CD4-positive, alpha-beta memory T cell (primary cell): ENCODE results near the gene CREBZF. TPM values are rescaled to one million over a fixed set of nuclear protein-coding genes. Genes with fewer than 3 reads are reported as not detected.
"Not testable (repeated sequence)": the region's sequence is repeated elsewhere in the genome, so short reads cannot be mapped to it uniquely, and the experiment has no call there.

Source experiments
- CTCF ChIA-PET: fragments of 350-600 bp; sonication (Branson Sonifier 250); formaldehyde crosslinking; loops from one replicate; lab custom pipeline; 2021; ENCODE audit warnings: inconsistent platforms; ENCODE audit not compliant: partially characterized antibody; lab: Charles Lee
- POLR2A ChIA-PET: fragments of 350-600 bp; sonication (Branson Sonifier 250); formaldehyde crosslinking; loops from one replicate; lab custom pipeline; 2021; ENCODE audit not compliant: partially characterized antibody; lab: Charles Lee
- DNase-seq, 5 donors: peaks; one replicate each; pipeline versions ENCODE4 v3.0.0 to v3.0.0-alpha.2; 2020 to 2022; ENCODE audit warnings: mixed read lengths in 1 of 5
- H3K27ac ChIP-seq: one replicate; pipeline ENCODE4 v1.7.0; 2013; ENCODE audit warnings: low read depth, low read length
- H3K27me3 ChIP-seq: 2 replicates; pipeline ENCODE4 v1.7.0; 2013; ENCODE audit warnings: mild to moderate bottlenecking, low read length, moderate library complexity; ENCODE audit not compliant: insufficient read depth
- H3K36me3 ChIP-seq: 2 replicates; pipeline ENCODE4 v1.7.0; 2013; ENCODE audit warnings: mild to moderate bottlenecking, low read length, moderate library complexity; ENCODE audit not compliant: insufficient read depth
- H3K4me1 ChIP-seq: 2 replicates; pipeline ENCODE4 v1.7.0; 2013; ENCODE audit warnings: mild to moderate bottlenecking, low read length, moderate library complexity; ENCODE audit not compliant: insufficient read depth
- H3K4me3 ChIP-seq, 2 donors: one replicate each; pipeline ENCODE4 v1.7.0; 2013; ENCODE audit warnings: low read length in 2 of 2, mild to moderate bottlenecking in 1 of 2
- H3K9me3 ChIP-seq, 2 donors: one replicate each; pipeline ENCODE4 v1.7.0; 2013; ENCODE audit warnings: low read length in 2 of 2, control low read depth in 1 of 2; ENCODE audit not compliant: control insufficient read depth in 1 of 2
- H3K27ac Mint-ChIP-seq, 7 donors: one replicate each; pipeline ENCODE4 v1.8.0; 2020 to 2021; ENCODE audit warnings: mixed read lengths in 7 of 7, mild to moderate bottlenecking in 6 of 7, inconsistent platforms in 3 of 7, moderate library complexity in 3 of 7
- H3K27me3 Mint-ChIP-seq, 2 donors: one replicate each; pipeline ENCODE4 v1.8.0; 2020 to 2021; ENCODE audit warnings: mixed read lengths in 2 of 2
- H3K36me3 Mint-ChIP-seq, 2 donors: one replicate each; pipeline ENCODE4 v1.8.0; 2020 to 2021; ENCODE audit warnings: mixed read lengths in 2 of 2, inconsistent platforms in 1 of 2, mild to moderate bottlenecking in 1 of 2
- H3K4me1 Mint-ChIP-seq, 4 donors: one replicate each; pipeline ENCODE4 v1.8.0; 2020 to 2021; ENCODE audit warnings: mixed read lengths in 4 of 4, mild to moderate bottlenecking in 1 of 4
- H3K4me3 Mint-ChIP-seq, 8 donors: one replicate each; pipeline ENCODE4 v1.8.0; 2020 to 2021; ENCODE audit warnings: mixed read lengths in 8 of 8, mild to moderate bottlenecking in 7 of 8, moderate library complexity in 6 of 8, inconsistent platforms in 3 of 8
- H3K9me3 Mint-ChIP-seq, 8 donors: one replicate each; pipeline ENCODE4 v1.8.0; 2020 to 2021; ENCODE audit warnings: mixed read lengths in 8 of 8, mild to moderate bottlenecking in 5 of 8, inconsistent platforms in 3 of 8, moderate library complexity in 1 of 8
- intact Hi-C: fragments of 100-400 bp; cut with micrococcal nuclease; formaldehyde crosslinking; loops from one replicate; pipeline ENCODE4 v1.15.1; 2023
- polyA plus RNA-seq, 2 donors: library from polyadenylated mRNA; unstranded; fragments of 300-500 nt; fragmentation: Illumina TruSeq; gene quantifications; one replicate each; pipeline ENCODE4 v1.2.3, GENCODE V29; 2021
- total RNA-seq, 2 experiments: library from RNA; stranded (reverse); gene quantifications; one replicate each; pipeline ENCODE4 v1.2.3, GENCODE V29; 2021

Gene CREBZF
- total and polyA plus RNA-seq, 4 experiments from 2014 or later, result 7.6 to 105 (median 58.4) TPM

GRCh38 chr11:85661972-85662664 lies 2.8 kb downstream of the CREBZF start:
- no peak for DNase-seq
- Mint-ChIP-seq H3K4me3 (peak overlapping the region; percentile 58 to 98 (median 72)), H3K27ac (peak overlapping the region in 5 of 7 donors; percentile 25 to 99 (median 59)), H3K9me3 (peaks cover 0 to 3% (median 0%) of the 10 kb centered on the region in 8 donors), H3K4me1 (peaks cover 34 to 74% (median 47%) of the 10 kb centered on the region in 4 donors), H3K36me3 (peaks cover 14 to 56% of the 10 kb centered on the region in 2 donors), H3K27me3 (no peaks in the 10 kb centered on the region)
- ChIA-PET CTCF (no interaction called here), POLR2A (interaction anchor here (4.7 to 8.2 kb wide), 2 partner anchors 12 to 35 kb away, joined by 68 to 169 read pairs; partner anchors contain the start of genes DLG2, TMEM126A and TMEM126B)
- Histone ChIP-seq H3K4me1 (peaks cover 54% of the 10 kb centered on the region), H3K9me3 (no peaks in the 10 kb centered on the region), H3K4me3 (no peak overlapping the region), H3K36me3 (peaks cover 13% of the 10 kb centered on the region), H3K27ac (no peak overlapping the region), H3K27me3 (no peaks in the 10 kb centered on the region)
- intact Hi-C loops, result no loop called here

- intact Hi-C loops, result no loop called here
- H3K36me3 ChIP-seq, result peaks cover 25% of the 10 kb centered on the region
- no peaks in the 10 kb centered on the region for H3K27me3 Mint-ChIP-seq
- H3K9me3 ChIP-seq, result no peaks in the 10 kb centered on the region
- peaks cover 0 to 2% (median 0%) of the 10 kb centered on the region in 8 donors for H3K9me3 Mint-ChIP-seq
- no peaks in the 10 kb centered on the region for H3K27me3 ChIP-seq
- no peak overlapping the region for H3K27ac ChIP-seq
- peaks cover 29 to 50% (median 38%) of the 10 kb centered on the region in 4 donors for H3K4me1 Mint-ChIP-seq
- CTCF ChIA-PET, result no interaction called here
- no peak overlapping the region for H3K4me3 ChIP-seq
- peaks cover 10 to 71% of the 10 kb centered on the region in 2 donors for H3K36me3 Mint-ChIP-seq
- POLR2A ChIA-PET, result interaction anchor here (0.7 to 8.2 kb wide), 3 partner anchors 9 to 30 kb away, joined by 3 to 169 read pairs (median 7); partner anchors contain the start of genes TMEM126A and TMEM126B
- no peak overlapping the region for H3K4me3 Mint-ChIP-seq
- H3K27ac Mint-ChIP-seq, result peak overlapping the region in 3 of 7 donors; percentile 12 to 99 (median 26)
- DNase-seq, result no peak
- peaks cover 45% of the 10 kb centered on the region for H3K4me1 ChIP-seq
Measured at GRCh38 chr11:85658180-85658579, 6.7 kb downstream of the CREBZF start.

- Histone ChIP-seq H3K36me3 (peaks cover 25% of the 10 kb centered on the region), H3K9me3 (no peaks in the 10 kb centered on the region), H3K4me1 (peaks cover 31% of the 10 kb centered on the region), H3K27ac (no peak overlapping the region), H3K4me3 (no peak overlapping the region), H3K27me3 (no peaks in the 10 kb centered on the region)
- H3K4me1 Mint-ChIP-seq, result peaks cover 29 to 42% (median 35%) of the 10 kb centered on the region in 4 donors
- ChIA-PET POLR2A (interaction anchor here (1.4 kb wide), 1 partner anchor 9 kb away, joined by 7 read pairs; the partner anchor contains the start of gene TMEM126A), CTCF (no interaction called here)
- no peaks in the 10 kb centered on the region for H3K9me3 Mint-ChIP-seq
- intact Hi-C loops, result no loop called here
- peak overlapping the region in 4 of 7 donors; percentile 0 to 74 (median 36) for H3K27ac Mint-ChIP-seq
- DNase-seq, result no peak
- H3K36me3 Mint-ChIP-seq, result peaks cover 10 to 77% of the 10 kb centered on the region in 2 donors
- no peaks in the 10 kb centered on the region for H3K27me3 Mint-ChIP-seq
- H3K4me3 Mint-ChIP-seq, result no peak overlapping the region
Measured at GRCh38 chr11:85656777-85657176, 8.2 kb downstream of the CREBZF start.

GRCh38 chr11:85654343-85654742 lies 10.6 kb downstream of the CREBZF start:
- H3K9me3 ChIP-seq, H3K4me3 ChIP-seq, intact Hi-C loops, H3K27me3 ChIP-seq, H3K27ac Mint-ChIP-seq, CTCF ChIA-PET, H3K4me3 Mint-ChIP-seq, H3K27me3 Mint-ChIP-seq, H3K27ac ChIP-seq, DNase-seq, H3K9me3 Mint-ChIP-seq: not testable (repeated sequence)
- POLR2A ChIA-PET, result interaction anchor here (10.5 kb wide), 1 partner anchor 7 kb away, joined by 169 read pairs; the partner anchor contains the start of gene CREBZF
- Mint-ChIP-seq H3K4me1 (peaks cover 18 to 30% (median 22%) of the 10 kb centered on the region in 4 donors), H3K36me3 (peaks cover 0 to 64% of the 10 kb centered on the region in 2 donors)
- Histone ChIP-seq H3K4me1 (peaks cover 11% of the 10 kb centered on the region), H3K36me3 (peaks cover 21% of the 10 kb centered on the region)

DNA sequence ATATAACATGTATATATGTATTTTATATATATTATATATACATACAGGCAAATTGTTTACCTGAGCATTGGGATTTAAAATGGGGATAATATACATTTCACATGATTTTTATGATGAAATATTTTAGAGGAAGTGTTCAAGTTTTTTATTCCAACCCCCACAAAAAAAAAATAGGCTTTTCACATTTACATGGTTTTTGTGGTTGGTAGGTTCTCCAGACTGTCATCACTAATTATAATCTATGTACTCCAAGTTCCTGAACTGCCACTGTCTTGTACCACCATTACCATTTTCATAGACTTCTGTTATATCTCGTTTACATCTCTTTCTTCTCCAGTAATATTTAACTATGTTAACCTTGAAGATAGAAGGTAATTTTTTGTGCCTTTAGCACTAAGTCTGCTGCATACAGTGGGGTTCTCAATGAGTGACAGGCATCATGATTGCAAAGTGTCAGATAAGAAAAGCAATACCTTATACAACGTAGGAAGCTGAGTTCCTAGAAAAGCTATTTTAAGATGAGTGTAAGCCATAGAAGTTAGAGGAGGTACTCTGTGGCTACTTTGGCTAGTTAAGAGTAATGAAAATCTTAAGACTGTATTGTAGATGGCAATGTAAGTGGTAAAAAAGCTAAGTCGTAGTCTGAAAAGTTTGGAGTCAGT lies 12.0 kb downstream of the CREBZF start:
- no peak overlapping the region for H3K27ac ChIP-seq
- H3K27ac Mint-ChIP-seq, result peak overlapping the region in 3 of 7 donors; percentile 5 to 78 (median 71)
- intact Hi-C loops, result no loop called here

DNA sequence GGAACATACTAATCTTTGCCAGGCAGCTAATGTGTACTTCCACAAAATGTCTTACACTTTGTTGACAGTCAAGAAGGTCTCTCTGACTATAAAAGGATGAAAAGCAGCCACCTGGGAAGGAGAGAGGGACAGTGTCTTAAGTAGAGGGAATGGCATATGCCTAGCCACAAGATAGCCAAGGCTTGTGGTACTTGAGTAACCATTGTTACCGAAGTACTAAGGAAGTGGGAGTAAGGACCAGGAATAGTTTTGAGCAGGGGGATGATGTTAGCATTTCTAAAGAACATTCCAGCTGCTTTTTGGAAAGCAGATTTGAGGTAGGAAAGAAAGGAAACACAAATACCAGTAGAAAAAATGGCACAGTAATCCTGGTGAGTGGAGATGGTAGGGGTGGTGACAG lies 13.8 kb downstream of the CREBZF start:
- no peak overlapping the region for H3K4me3 ChIP-seq
- H3K9me3 ChIP-seq, result no peaks in the 10 kb centered on the region
- Mint-ChIP-seq H3K27ac (peak overlapping the region in 1 of 7 donors; percentile 23), H3K36me3 (peaks cover 0 to 43% of the 10 kb centered on the region in 2 donors), H3K4me1 (peaks cover 22 to 36% (median 29%) of the 10 kb centered on the region in 4 donors), H3K4me3 (no peak overlapping the region), H3K27me3 (no peaks in the 10 kb centered on the region), H3K9me3 (no peaks in the 10 kb centered on the region)
- DNase-seq, result no peak
- no peak overlapping the region for H3K27ac ChIP-seq
- peaks cover 8% of the 10 kb centered on the region for H3K36me3 ChIP-seq
- no peaks in the 10 kb centered on the region for H3K27me3 ChIP-seq
- POLR2A ChIA-PET, result interaction anchor here (2.2 to 10.5 kb wide), 3 partner anchors 10 to 101 kb away, joined by 4 to 169 read pairs (median 15); partner anchors contain the start of genes CREBZF, DLG2 and TMEM126B
- peaks cover 26% of the 10 kb centered on the region for H3K4me1 ChIP-seq
- intact Hi-C loops, result no loop called here
- CTCF ChIA-PET, result no interaction called here

More for the DNA sequence above, 12.0 kb downstream of the CREBZF start:
- H3K9me3 Mint-ChIP-seq, result no peaks in the 10 kb centered on the region
- no peak overlapping the region for H3K4me3 ChIP-seq
- DNase-seq, result no peak
- H3K27me3 Mint-ChIP-seq, result no peaks in the 10 kb centered on the region
- no peak overlapping the region for H3K4me3 Mint-ChIP-seq
- peaks cover 18% of the 10 kb centered on the region for H3K4me1 ChIP-seq
- peaks cover 21% of the 10 kb centered on the region for H3K36me3 ChIP-seq
- H3K36me3 Mint-ChIP-seq, result peaks cover 0 to 55% of the 10 kb centered on the region in 2 donors
- no peaks in the 10 kb centered on the region for H3K9me3 ChIP-seq
- no peaks in the 10 kb centered on the region for H3K27me3 ChIP-seq
- peaks cover 22 to 29% (median 26%) of the 10 kb centered on the region in 4 donors for H3K4me1 Mint-ChIP-seq
- CTCF ChIA-PET, result interaction anchor here (1.2 kb wide), 1 partner anchor 11 kb away, joined by 4 read pairs; no protein-coding TSS in a partner anchor
- POLR2A ChIA-PET, result interaction anchor here (2.2 to 10.5 kb wide), 2 partner anchors 9 to 99 kb away, joined by 4 to 169 read pairs; partner anchors contain the start of gene CREBZF
